Endothelial cell (in vitro differentiated cells): ENCODE data around the gene CNTNAP5. TPM values are rescaled to one million over a fixed set of nuclear protein-coding genes. Genes with fewer than 3 reads are reported as not detected.

Experiments
- DNase-seq: peaks from one replicate; pipeline ENCODE4 v3.0.0; 2021; ENCODE audit warnings: low spot score
- H3K27ac Mint-ChIP-seq: one replicate; pipeline ENCODE4 v1.8.0; 2021; ENCODE audit warnings: mixed read lengths, inconsistent platforms; ENCODE audit not compliant: unreplicated experiment
- H3K27me3 Mint-ChIP-seq: one replicate; pipeline ENCODE4 v1.8.0; 2021; ENCODE audit warnings: mild to moderate bottlenecking, moderate library complexity, mixed read lengths, inconsistent platforms; ENCODE audit not compliant: unreplicated experiment
- H3K36me3 Mint-ChIP-seq: one replicate; pipeline ENCODE4 v1.8.0; 2021; ENCODE audit warnings: mild to moderate bottlenecking, low read depth, mixed read lengths, inconsistent platforms; ENCODE audit not compliant: unreplicated experiment
- H3K4me1 Mint-ChIP-seq: one replicate; pipeline ENCODE4 v1.8.0; 2021; ENCODE audit warnings: mild to moderate bottlenecking, mixed read lengths, inconsistent platforms; ENCODE audit not compliant: unreplicated experiment
- H3K4me3 Mint-ChIP-seq: one replicate; pipeline ENCODE4 v1.8.0; 2021; ENCODE audit warnings: mild to moderate bottlenecking, mixed read lengths, inconsistent platforms; ENCODE audit not compliant: unreplicated experiment
- H3K9me3 Mint-ChIP-seq: one replicate; pipeline ENCODE4 v1.8.0; 2021; ENCODE audit warnings: mixed read lengths, inconsistent platforms; ENCODE audit not compliant: unreplicated experiment
- total RNA-seq: library from RNA; stranded (reverse); fragmentation: NEBNext Ultra II Directional; extraction: Animal tissue kit (Norgen Biotek cat#: 25700); gene quantifications from one replicate; pipeline ENCODE4 v1.2.1, GENCODE V29; 2021; ENCODE audit not compliant: unreplicated experiment
- TF ChIP-seq, protein P1 (sequence below): fragments of 200-600 bp; sonication (generic); IDR thresholded peaks from one replicate; pipeline ENCODE4 v1.5.0; 2021; ENCODE audit warnings: antibody characterized with exemption; ENCODE audit not compliant: unreplicated experiment

Gene CNTNAP5
- total RNA-seq, 1 donor from 2014 or later, result 5.0 TPM

DNA sequence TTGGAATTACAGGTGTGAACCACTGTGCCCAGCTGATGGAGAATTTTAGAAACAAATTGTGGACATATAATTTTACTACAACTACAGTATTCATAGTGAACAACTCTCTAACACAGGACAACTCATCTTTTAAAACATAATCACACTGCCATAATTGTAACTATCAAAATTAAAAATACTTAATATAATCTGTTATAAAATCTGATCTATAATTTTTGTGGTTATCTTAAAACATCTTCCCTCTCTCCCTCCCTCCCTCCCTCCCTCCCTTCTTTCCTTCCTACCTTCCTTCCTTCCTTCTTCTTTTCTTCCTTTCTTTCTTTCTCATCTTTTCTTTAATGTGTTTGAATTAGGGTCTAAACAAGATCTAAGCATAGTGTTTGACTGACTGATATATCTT lies 577.7 kb downstream of the CNTNAP5 start:
- TF ChIP-seq, protein P1, sequence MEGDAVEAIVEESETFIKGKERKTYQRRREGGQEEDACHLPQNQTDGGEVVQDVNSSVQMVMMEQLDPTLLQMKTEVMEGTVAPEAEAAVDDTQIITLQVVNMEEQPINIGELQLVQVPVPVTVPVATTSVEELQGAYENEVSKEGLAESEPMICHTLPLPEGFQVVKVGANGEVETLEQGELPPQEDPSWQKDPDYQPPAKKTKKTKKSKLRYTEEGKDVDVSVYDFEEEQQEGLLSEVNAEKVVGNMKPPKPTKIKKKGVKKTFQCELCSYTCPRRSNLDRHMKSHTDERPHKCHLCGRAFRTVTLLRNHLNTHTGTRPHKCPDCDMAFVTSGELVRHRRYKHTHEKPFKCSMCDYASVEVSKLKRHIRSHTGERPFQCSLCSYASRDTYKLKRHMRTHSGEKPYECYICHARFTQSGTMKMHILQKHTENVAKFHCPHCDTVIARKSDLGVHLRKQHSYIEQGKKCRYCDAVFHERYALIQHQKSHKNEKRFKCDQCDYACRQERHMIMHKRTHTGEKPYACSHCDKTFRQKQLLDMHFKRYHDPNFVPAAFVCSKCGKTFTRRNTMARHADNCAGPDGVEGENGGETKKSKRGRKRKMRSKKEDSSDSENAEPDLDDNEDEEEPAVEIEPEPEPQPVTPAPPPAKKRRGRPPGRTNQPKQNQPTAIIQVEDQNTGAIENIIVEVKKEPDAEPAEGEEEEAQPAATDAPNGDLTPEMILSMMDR, result no peak
- no peaks in the 10 kb centered on the region for H3K27me3 Mint-ChIP-seq
- H3K9me3 Mint-ChIP-seq, result no peaks in the 10 kb centered on the region
- no peak for DNase-seq
- H3K4me3 Mint-ChIP-seq, result no peak overlapping the region
- no peaks in the 10 kb centered on the region for H3K4me1 Mint-ChIP-seq
- no peak overlapping the region for H3K27ac Mint-ChIP-seq
- H3K36me3 Mint-ChIP-seq, result no peaks in the 10 kb centered on the region

DNA sequence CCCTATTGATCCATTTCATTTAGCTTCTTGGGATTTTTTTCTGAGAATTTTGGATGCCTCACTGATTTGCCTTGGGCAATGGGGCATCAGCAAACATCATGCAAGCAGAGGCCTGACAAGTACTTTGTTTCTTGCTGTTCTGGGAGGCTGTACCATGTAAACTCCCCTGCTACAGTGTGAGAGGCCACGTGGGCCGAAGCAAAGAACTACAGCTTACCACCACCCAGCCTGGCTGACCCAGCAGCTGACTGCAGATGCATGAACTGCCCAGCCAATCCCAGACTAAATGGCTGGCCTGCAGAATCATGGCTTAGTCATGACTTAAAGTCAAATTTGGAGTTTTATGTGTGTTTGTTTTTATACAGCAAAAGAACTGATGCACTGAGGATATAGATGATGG lies 579.9 kb downstream of the CNTNAP5 start:
- no peak for DNase-seq
- no peak overlapping the region for H3K27ac Mint-ChIP-seq
- no peak overlapping the region for H3K4me3 Mint-ChIP-seq
- H3K4me1 Mint-ChIP-seq, result no peaks in the 10 kb centered on the region
- H3K9me3 Mint-ChIP-seq, result no peaks in the 10 kb centered on the region
- H3K36me3 Mint-ChIP-seq, result no peaks in the 10 kb centered on the region
- TF ChIP-seq, protein P1, result no peak
- no peaks in the 10 kb centered on the region for H3K27me3 Mint-ChIP-seq

DNA sequence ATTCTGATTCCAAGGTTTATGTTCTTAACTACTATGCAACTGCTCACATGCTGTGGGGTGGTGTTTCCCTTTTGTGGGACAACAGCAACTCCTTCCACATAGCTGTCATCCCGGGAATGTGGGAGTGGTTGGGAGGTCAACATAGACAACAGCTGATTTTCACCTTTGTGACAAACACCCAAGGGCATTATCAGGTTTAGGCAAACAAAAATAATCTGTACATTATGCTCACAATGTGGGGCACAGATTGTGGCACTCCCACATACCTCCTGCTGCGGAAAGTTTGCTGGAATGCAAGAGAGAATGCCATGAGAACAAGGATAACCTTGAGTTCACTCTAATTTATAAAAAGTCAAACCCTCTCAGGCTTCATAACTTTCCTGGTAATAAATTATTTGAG lies 582.6 kb downstream of the CNTNAP5 start:
- DNase-seq, result no peak
- no peaks in the 10 kb centered on the region for H3K36me3 Mint-ChIP-seq
- TF ChIP-seq, protein P1, result no peak
- H3K4me1 Mint-ChIP-seq, result no peaks in the 10 kb centered on the region
- H3K27ac Mint-ChIP-seq, result no peak overlapping the region
- no peaks in the 10 kb centered on the region for H3K27me3 Mint-ChIP-seq
- H3K9me3 Mint-ChIP-seq, result no peaks in the 10 kb centered on the region
- H3K4me3 Mint-ChIP-seq, result no peak overlapping the region

DNA sequence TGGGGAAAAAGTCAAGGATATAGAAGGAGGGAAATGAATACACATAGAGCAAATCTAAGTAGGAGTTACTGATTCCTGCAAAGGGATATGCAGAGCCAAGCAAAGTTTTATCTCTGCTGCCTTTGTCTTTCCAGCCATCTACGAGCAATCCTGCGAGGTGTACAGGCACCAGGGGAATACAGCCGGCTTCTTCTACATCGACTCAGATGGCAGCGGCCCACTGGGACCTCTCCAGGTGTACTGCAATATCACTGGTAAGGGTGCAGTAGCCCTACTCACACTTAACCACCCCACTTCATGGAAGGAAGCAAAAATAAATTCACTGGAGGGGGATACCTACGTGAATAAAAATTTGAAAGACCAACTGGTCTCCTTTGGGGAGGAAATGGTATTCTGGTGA lies 584.6 kb downstream of the CNTNAP5 start:
- Mint-ChIP-seq H3K9me3 (no peaks in the 10 kb centered on the region), H3K36me3 (no peaks in the 10 kb centered on the region), H3K4me3 (no peak overlapping the region), H3K4me1 (no peaks in the 10 kb centered on the region), H3K27me3 (no peaks in the 10 kb centered on the region), H3K27ac (no peak overlapping the region)
- TF ChIP-seq, protein P1, result no peak
- no peak for DNase-seq

DNA sequence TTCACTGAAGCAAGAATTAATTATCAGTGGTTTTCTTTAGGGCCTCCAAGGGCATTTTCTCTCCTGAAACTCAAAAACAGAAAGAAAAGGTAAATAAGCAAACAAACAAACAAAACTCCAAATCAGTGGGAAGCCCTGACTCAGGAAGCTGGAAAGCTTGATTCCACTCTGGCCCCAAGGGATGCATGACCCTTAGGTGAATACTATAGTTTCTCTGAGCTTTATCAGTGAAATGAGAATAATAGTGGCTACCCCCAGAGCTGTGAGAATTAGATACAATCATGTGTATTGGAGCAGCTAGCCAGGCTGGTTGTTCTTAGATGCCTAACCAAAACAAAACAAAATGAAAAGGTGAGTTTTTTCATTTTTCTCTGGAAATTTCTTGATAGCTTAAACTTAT lies 585.1 kb downstream of the CNTNAP5 start:
- no peaks in the 10 kb centered on the region for H3K4me1 Mint-ChIP-seq
- no peaks in the 10 kb centered on the region for H3K36me3 Mint-ChIP-seq
- H3K27ac Mint-ChIP-seq, result no peak overlapping the region
- TF ChIP-seq, protein P1, result no peak
- no peak overlapping the region for H3K4me3 Mint-ChIP-seq
- no peaks in the 10 kb centered on the region for H3K9me3 Mint-ChIP-seq
- no peak for DNase-seq
- H3K27me3 Mint-ChIP-seq, result no peaks in the 10 kb centered on the region
